Tibial artery (tissue), 4 donors: Measurements from ENCODE around the gene DENND1C.

Source experiments
- DNase-seq, 2 donors: peaks; one replicate each; pipeline ENCODE4 v3.0.0-alpha.2; 2019
- H3K27ac ChIP-seq, 2 donors: fragments of 200-600 bp; sonication (generic) in 1 of 2; 1 replicate in 1 of 2; 2 replicates in 1 of 2; pipeline ENCODE4 v1.5.1; 2018 to 2019; ENCODE audit warnings: mild to moderate bottlenecking in 1 of 2
- H3K27me3 ChIP-seq, 2 donors: fragments of 200-600 bp; sonication (generic) in 1 of 2; one replicate each; pipeline versions ENCODE4 v1.5.1 to v1.6.0; 2016 to 2019
- H3K36me3 ChIP-seq, 3 donors: fragments of 200-600 bp; sonication (generic) in 2 of 3; one replicate each; pipeline ENCODE4 v1.5.1; 2016 to 2019; ENCODE audit warnings: mild to moderate bottlenecking in 2 of 3
- H3K4me1 ChIP-seq, 4 donors: fragments of 200-600 bp; sonication (generic) in 2 of 4; 1 replicate in 3 of 4; 2 replicates in 1 of 4; pipeline ENCODE4 v1.5.1; 2016 to 2019
- H3K4me3 ChIP-seq, 2 donors: fragments of 200-600 bp; sonication (generic) in 1 of 2; 1 replicate in 1 of 2; 2 replicates in 1 of 2; pipeline ENCODE4 v1.5.1; 2018 to 2019; ENCODE audit warnings: mild to moderate bottlenecking in 2 of 2
- H3K9me3 ChIP-seq, 3 donors: fragments of 200-600 bp; sonication (generic) in 1 of 3; one replicate each; pipeline ENCODE4 v1.5.1; 2016 to 2019
- intact Hi-C: fragments of 100-400 bp; cut with DNase I; formaldehyde crosslinking; loops from one replicate; pipeline ENCODE4 v1.15.0; 2023; ENCODE audit warnings: low total_unique reads
- TF ChIP-seq, protein P1 (sequence below), 2 experiments: fragments of 200-600 bp in 1 of 2; fragments of 450-650 bp in 1 of 2; IDR thresholded peaks; one replicate each; pipeline ENCODE4 v1.5.1; 2017 to 2019; ENCODE audit warnings: antibody characterized with exemption in 2 of 2, mild to moderate bottlenecking in 1 of 2, moderate library complexity in 1 of 2

Gene DENND1C

DNA sequence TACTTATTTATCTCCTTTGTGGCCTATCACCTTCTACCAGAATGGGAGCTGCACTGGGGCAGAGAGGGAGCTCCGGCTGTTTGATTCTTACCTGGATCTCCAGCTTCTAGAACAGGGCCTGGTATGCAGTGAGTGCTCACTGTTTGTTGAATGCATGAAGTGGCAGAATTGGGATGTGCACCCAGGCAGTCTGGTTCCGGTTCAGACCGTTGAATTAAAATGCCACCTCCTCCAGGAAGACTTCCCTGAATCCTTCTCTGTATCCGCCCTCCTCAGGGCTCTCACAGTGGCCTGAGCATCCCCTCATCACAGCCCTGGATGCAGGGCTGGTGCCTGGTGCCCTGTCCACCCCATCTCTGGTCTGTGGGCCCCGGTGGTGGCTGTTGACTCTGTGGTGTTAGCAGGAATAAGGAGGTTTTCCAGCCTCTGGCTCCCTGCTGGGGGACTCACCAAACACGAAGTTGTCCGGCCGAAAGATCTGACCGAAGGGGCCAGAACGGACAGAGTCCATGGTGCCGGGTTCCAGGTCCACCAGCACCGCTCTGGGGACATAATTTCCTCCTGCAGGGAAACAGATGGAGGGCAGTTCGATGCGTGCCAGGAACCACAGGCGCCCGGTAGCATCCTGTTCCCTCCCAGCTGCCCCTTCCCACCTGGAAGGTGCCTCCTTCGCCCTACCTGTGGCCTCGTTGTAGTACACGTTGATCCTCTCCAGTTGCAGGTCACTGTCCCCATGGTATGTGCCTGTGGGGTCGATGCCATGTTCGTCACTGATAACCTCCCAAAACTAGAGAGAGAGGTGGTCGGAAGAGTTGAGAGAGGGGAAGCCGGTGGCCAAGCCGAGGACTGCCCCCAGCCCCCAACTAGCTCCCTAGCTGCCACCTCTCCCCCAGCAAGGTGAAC, 19.5 kb upstream of the DENND1C start:
- intact Hi-C loops: no loop called here
- Histone ChIP-seq H3K36me3 (no peaks in the 10 kb centered on the region), H3K9me3 (no peaks in the 10 kb centered on the region), H3K27me3 (peaks cover 0 to 54% of the 10 kb centered on the region in 2 donors), H3K4me3 (no peak overlapping the region), H3K4me1 (peaks cover 0 to 14% (median 9%) of the 10 kb centered on the region in 4 donors), H3K27ac (no peak overlapping the region)
- TF ChIP-seq, protein P1, sequence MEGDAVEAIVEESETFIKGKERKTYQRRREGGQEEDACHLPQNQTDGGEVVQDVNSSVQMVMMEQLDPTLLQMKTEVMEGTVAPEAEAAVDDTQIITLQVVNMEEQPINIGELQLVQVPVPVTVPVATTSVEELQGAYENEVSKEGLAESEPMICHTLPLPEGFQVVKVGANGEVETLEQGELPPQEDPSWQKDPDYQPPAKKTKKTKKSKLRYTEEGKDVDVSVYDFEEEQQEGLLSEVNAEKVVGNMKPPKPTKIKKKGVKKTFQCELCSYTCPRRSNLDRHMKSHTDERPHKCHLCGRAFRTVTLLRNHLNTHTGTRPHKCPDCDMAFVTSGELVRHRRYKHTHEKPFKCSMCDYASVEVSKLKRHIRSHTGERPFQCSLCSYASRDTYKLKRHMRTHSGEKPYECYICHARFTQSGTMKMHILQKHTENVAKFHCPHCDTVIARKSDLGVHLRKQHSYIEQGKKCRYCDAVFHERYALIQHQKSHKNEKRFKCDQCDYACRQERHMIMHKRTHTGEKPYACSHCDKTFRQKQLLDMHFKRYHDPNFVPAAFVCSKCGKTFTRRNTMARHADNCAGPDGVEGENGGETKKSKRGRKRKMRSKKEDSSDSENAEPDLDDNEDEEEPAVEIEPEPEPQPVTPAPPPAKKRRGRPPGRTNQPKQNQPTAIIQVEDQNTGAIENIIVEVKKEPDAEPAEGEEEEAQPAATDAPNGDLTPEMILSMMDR (IDR thresholded peaks at IDR 0.05): no peak
- no peak for DNase-seq

DNA sequence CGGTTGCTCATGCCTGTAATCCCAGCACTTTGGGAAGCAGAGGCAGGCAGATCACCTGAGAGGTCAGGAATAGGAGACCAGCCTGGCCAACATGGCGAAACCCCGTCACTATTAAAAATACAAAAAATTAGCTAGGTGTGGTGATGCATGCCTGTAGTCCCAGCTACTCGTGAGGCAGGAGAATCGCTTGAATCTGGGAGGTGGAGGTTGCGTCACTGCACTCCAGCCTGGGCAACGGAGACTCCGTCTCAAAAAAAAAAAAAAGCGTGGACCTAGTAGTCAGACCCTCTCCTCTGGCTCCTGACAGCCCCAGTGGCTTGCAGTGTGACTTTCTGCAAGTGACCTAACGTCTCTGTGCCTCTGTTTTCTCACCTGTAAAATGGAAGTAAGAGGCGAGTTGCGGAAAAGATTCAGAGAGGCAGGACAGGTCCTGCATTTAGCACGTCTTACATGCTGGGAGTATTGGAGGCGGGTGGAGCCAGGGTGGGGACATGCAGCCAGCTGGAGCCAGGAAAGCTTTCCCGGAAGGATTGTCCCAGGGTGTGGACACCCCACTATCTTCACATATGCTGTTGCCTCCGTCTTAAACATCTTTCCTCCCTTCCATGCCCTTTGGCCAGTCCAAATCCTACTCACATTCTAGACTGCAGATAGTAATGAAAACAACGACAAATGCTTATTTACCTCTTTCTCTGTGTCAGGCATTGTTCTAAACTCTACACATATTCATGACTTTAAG, 17.6 kb upstream of the DENND1C start:
- Histone ChIP-seq H3K9me3 (no peaks in the 10 kb centered on the region), H3K36me3 (no peaks in the 10 kb centered on the region), H3K4me1 (peaks cover 0 to 14% (median 9%) of the 10 kb centered on the region in 4 donors), H3K27me3 (peaks cover 0 to 49% of the 10 kb centered on the region in 2 donors), H3K4me3 (no peak overlapping the region), H3K27ac (no peak overlapping the region)
- no peak for DNase-seq
- TF ChIP-seq, protein P1 (IDR thresholded peaks at IDR 0.05): no peak
- intact Hi-C loops: no loop called here

DNA sequence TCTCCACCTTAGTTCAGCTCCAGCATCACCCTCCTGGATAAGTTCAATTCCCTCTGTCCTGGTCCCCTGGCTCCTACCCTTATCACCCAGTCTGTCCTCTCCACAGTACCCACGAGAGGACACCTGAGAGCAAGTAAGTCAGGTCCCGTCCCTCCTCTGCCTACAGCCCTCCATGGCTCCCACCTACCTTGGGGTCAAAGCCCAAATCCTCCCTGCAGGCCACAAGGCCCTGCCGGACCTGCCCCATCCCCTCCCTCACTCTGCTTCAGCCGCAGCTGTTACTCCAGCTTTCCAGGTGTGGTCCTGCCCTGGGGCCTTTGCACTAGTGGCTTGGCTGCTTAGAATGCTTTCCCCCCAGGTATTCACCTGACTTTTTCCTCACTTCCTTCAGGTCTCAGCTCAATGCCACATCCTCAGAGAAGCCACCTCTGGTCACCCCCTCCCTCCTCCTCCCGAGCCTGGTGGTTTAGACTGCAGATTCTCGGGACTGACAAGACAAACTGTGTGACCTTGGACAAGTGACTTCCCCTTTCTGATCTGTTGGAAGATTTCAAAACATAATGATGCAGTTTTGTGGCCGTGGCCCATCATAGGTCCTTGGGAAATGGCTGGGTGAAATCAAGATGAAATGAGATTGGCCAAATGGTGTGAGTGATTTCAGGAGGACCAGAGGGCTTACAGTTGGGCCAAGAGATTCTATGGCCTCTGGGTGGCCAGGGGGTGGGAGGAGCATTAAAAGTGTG, 16.9 kb upstream of the DENND1C start:
- DNase-seq: no peak
- H3K27ac ChIP-seq: no peak overlapping the region
- TF ChIP-seq, protein P1 (IDR thresholded peaks at IDR 0.05): no peak
- no peaks in the 10 kb centered on the region for H3K9me3 ChIP-seq
- H3K36me3 ChIP-seq: no peaks in the 10 kb centered on the region
- peaks cover 0 to 14% (median 9%) of the 10 kb centered on the region in 4 donors for H3K4me1 ChIP-seq
- peaks cover 0 to 42% of the 10 kb centered on the region in 2 donors for H3K27me3 ChIP-seq
- intact Hi-C loops: no loop called here
- H3K4me3 ChIP-seq: no peak overlapping the region

DNA sequence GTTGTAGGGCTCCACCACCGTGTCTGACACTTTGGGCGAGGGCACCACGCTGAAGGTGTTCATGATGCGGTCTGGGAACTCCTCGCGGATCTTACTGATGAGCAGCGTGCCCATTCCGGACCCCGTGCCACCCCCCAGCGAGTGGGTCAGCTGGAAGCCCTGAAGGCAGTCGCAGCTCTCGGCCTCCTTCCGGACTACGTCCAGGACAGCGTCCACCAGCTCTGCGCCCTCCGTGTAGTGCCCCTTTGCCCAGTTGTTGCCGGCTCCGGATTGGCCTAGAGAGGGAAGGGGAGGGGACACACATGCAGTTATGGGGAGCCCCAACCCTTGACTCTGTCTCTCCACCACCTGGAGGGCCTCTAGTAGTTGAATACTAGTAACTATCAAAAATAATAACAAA, 14.4 kb upstream of the DENND1C start:
- Histone ChIP-seq H3K4me1 (no peaks in the 10 kb centered on the region), H3K36me3 (no peaks in the 10 kb centered on the region), H3K27me3 (peaks cover 0 to 17% of the 10 kb centered on the region in 2 donors), H3K4me3 (no peak overlapping the region), H3K9me3 (peaks cover 0 to 8% (median 5%) of the 10 kb centered on the region in 3 donors), H3K27ac (no peak overlapping the region)
- intact Hi-C loops: no loop called here
- DNase-seq: no peak
- TF ChIP-seq, protein P1 (IDR thresholded peaks at IDR 0.05): no peak

DNA sequence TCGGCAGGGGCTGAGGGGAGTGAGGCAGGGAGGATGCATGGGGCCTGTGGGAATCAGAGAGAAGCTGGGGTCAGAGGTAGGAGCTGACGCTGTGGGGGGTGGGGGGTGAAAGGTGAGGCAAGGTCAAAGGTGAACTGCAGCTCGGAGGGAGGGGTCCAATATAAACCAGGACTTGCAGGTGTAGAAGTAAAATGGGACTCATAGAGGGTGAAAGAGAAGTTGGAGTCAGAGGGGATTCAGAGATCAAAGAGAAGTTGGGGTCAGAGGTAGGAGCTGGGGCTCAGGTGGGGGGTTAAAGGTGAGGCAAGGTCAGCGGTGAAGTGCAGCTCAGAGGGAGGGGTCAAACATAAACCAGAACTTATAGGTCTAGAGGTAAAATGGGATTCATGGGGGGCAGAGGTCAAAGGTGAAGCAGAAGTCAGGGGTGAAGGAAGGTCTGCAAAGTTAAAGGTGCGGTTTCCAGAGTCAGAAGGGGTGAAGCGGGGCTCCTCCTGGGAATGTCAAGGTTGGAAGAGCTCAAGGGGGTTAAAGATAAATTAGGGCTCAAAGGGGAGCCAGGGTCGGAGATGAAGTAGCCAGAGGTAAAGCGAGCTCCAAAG, 12.9 kb upstream of the DENND1C start:
- H3K27me3 ChIP-seq: peaks cover 0 to 9% of the 10 kb centered on the region in 2 donors
- intact Hi-C loops: no loop called here

More for the DNA sequence above, 12.9 kb upstream of the DENND1C start:
- TF ChIP-seq, protein P1 (IDR thresholded peaks at IDR 0.05): no peak
- H3K4me3 ChIP-seq: no peak overlapping the region
- H3K4me1 ChIP-seq: no peaks in the 10 kb centered on the region
- DNase-seq: no peak
- H3K9me3 ChIP-seq: peaks cover 0 to 8% (median 5%) of the 10 kb centered on the region in 3 donors
- H3K36me3 ChIP-seq: no peaks in the 10 kb centered on the region
- H3K27ac ChIP-seq: no peak overlapping the region
